Activated gamma-delta T cell treated with Interleukin-2 at 50 U/mL for 16 hours (primary cell): ENCODE results near the gene SEC23A.
"Not testable (repeated sequence)": the region's sequence is repeated elsewhere in the genome, so short reads cannot be mapped to it uniquely, and the experiment has no call there.

Experiments
- DNase-seq: peaks from one replicate; pipeline ENCODE4 v3.0.0-alpha.2; 2020

The SEC23A gene

DNA sequence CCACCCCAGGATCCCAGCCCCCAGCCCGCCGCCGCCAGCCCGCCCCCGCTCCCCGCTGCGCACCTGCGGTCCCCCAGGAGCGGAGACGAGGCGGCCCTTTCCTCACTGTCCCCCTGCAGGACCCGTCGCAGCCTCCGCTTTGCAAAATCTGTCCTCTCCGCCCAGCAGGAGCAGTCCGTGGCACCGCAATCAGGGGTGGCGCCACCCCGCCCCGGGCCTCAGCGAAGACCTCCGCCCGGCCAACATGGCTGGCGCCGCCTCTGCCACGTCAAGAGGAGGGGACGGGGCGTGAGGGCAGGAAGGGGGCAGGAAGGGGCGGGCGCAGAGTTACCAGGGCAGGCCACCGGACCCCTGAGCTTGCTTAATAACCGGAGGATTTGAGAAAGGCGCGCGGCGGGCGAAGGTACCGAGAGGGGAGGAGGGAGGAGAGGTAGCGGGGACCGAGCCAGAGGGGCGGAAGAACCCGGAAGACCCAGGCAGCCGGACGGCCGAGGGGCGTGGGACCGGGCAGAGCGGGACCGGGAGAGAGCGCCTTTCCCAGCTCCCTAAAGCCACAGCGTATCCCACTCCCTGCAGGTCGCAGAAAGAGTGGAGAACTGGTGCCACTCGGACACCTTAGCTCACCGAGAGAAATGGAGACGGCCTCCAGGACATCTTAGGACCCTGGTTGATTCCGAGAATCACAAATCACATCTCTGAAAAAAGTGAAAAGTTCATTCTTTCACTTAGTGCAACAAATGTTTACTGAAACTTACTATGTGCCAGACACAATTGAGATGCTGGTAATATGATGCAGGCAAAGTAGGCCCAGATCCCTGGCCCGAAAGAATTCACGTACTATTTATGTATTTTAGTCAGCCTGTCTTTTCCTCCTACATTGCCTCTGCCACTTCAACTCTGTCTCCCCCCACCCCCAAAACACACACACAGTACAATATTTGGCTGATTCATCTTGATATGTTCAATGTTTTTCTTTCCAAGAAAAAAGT lies at the start of gene SEC23A:
TSS of gene SEC23A (minus strand) at position 267 of the 989 bp plus-strand sequence. CDS start 7,117 bp downstream, outside the sequence.
- DNase-seq = peak; percentile 82

DNA sequence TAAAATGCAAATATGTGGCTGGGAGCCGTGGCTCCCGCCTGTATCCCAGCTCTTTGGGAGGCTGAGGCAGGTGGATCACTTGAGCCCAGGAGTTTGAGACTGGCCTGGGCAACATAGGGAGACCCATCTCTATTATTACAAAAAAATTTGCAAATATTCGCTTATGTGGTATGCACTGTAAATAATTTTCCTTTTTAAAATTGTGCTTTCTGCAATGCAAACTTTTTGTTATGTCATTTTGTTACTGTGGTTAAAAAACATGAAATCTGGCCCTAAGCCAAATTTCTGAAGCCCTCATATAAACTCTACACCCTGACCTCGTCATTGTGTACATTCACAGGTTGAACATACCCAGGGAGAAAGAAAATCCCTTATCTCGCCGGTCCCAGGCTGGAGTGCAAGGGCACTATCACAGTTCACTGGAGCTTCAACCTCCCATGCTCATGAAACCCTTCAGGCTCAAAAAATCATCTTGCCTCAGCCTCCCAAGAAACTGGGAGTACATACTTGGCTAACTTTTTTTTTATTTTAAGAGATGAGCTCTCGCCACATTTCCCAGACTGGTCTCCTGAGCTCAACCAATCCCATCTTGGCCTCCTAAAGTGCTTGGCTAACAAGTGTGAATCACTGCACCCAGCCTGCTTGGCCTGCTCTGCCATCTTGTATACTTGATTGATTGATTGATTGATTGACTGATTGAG lies 42.4 kb upstream of the SEC23A start:
- no peak for DNase-seq

DNA sequence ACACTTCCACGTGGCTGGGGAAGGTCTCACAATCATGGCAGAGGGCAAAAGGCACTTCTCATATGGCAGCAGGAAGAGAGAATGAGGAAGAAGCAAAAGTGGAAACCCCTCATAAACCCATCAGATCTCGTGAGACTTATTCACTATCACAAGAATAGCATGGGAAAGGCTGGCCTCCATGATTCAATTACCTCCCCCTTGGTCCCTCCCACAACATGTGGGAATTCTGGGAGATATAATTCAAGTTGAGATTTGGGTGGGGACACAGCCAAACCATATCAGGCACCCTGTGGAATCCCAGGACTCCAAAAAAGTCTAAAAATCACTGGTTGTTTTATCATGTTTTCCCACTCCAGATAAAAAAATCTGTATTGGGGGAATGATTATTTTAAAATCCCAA lies 40.2 kb upstream of the SEC23A start:
- DNase-seq = not testable (repeated sequence)

DNA sequence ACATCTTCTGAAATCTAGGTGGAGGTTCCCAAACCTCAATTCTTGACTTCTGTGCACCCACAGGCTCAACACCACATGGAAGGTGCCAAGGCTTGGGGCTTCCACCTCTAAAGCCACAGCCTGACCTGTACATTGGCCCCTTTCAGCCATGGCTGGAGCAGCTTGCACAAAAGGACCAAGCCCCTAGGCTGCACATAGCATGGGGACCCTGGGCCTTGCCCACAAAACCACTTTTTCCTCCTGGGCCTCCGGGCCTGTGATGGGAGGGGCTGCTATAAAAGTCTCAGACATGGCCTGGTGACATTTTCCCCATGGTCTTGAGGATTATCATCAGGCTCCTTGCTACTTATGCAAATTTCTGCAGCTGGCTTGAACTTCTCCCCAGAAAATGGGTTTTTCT lies 38.6 kb upstream of the SEC23A start:
- not testable (repeated sequence) for DNase-seq

DNA sequence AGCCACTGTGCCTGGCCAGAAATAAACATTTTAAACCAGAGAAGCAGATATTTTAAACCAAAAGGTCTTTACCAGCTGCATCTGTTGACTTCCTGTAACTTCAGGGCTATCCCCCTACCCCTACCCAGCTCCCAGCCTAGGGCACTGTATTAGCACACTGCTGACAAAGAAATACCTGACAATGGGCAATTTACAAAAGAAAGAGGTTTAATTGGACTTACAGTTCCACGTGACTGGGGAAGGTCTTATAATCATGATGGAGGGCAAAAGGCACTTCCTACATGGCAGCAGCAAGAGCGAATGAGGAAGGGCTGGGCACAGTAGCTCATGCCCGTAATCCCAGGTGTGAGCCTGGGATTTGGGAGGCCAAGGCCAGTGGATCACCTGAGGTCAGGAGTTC lies 37.1 kb upstream of the SEC23A start:
- no peak for DNase-seq

DNA sequence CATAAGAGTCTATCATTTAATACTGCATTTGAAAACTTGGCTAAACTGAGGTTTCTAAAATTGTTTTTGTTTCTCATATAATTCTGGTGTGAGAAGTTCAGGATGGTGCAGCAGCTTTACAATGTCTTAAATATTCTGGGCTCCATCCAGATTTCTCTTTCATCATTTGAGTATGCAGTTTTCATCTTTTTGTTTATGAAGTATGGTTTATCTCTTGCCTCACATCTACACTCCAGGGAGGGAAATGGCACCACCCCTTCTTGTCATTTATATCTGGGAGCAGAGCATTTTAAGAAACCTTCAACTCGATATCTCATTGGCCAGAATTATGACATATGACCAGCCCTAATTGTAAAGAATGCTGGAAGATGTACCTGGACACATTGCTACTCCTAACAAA lies 35.4 kb upstream of the SEC23A start:
- no peak for DNase-seq

DNA sequence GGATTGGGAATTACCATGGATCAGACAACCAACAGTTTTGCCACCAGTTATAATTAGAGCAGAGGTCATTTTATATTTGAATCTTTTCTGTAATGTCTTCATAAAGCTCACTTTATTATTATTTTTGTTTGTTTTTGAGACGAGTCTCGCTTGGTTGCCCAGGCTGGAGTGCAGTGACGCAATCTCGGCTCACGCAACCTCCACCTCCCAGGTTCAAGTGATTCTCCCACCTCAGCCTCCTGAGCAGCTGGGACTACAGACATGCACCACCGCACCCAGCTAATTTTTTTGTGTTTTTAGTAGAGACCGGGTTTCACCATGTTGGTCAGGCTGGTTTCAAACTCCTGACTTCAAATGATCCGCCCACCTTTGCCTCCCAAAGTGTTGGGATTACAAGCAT lies 34.8 kb upstream of the SEC23A start:
- not testable (repeated sequence) for DNase-seq

DNA sequence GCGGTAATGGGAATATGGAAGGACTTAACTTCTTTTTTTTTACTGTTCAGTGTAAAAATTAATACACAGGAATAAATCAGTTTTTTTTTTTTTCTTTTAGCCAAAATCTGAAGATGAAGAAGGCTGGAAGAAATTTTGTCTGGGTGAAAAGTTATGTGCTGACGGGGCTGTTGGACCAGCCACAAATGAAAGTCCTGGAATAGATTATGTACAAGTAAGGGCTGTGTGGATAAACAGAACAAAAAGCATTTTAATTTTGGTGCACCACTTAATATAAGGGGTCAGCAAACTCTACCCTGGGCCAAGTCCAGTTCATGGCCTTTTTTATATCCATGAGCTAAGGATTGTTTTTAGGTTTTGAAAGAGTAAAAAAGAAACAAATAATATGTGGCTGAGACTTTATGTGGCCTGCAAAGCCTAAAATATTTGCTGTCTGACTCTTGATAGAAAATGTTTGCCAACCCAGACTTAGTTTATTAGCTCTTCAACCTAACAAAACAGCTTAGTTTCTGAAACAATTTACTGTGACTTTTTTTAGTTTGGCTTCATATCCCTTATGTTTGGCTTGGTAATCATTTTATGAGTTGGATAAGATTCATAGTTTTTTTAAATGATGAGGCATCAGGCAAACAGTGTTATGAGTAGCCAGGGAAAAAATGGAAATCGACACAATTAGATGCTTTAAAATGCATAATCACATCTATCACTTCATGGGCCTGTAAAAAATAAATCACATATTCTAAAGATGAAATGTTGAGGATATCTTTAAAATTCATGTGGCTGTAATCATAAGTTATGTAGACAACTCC lies 19.5 kb upstream of the SEC23A start:
- no peak for DNase-seq

DNA sequence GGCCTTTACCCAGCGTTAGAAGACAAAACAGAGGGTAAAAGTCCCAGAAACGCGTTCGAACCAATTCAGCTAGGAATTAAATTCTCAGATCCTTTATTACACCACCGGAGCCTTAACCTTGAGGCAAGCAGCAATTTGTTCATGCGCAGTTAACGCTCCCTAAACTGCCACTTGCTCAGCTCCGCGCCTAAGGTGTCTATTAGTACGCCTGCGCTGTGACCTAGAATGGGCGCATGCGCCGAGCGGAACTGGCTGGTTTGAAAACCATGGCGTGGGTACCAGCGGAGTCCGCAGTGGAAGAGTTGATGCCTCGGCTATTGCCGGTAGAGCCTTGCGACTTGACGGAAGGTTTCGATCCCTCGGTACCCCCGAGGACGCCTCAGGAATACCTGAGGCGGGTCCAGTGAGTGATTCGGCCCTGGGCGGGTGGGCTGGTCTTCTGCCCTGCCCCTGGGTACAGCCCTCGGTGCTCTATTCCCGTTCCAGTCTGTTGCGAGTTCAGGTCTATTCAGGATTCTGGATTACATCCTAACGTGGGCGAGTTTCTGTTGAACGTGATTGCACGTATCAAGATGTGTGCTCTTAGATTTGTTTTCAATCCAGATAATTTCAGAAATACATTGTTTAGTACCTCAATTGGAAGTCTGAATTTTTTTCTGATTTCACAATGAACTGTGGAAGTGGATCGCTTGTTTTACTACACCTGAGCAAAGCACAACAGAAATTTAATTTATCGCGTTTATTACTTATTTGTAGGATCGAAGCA lies 11.2 kb upstream of the SEC23A start, which contains the start of gene GEMIN2:
TSS of gene GEMIN2 (plus strand) at position 251 of the 766 bp plus-strand sequence. CDS start at position 267, 16 bp downstream.
- DNase-seq = peak; percentile 92

DNA sequence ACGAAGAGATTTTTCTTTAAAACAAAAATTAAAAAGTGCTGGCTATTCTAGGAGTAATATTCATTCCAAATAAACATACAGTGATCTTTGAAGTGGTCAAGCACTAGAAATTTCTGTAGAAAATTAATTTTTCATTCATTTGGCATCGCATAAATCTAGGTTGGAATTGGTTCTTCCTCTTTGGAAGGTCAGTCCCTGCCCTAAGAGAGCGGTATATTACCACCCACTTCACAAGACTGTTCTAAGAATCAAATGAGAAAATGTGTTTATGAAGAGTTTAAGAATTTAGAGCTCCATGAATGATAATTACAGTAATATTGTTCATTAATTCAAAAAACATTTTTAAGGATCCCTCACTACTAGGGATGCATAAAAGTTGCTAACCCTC lies 10.6 kb upstream of the SEC23A start:
- DNase-seq = no peak

DNA sequence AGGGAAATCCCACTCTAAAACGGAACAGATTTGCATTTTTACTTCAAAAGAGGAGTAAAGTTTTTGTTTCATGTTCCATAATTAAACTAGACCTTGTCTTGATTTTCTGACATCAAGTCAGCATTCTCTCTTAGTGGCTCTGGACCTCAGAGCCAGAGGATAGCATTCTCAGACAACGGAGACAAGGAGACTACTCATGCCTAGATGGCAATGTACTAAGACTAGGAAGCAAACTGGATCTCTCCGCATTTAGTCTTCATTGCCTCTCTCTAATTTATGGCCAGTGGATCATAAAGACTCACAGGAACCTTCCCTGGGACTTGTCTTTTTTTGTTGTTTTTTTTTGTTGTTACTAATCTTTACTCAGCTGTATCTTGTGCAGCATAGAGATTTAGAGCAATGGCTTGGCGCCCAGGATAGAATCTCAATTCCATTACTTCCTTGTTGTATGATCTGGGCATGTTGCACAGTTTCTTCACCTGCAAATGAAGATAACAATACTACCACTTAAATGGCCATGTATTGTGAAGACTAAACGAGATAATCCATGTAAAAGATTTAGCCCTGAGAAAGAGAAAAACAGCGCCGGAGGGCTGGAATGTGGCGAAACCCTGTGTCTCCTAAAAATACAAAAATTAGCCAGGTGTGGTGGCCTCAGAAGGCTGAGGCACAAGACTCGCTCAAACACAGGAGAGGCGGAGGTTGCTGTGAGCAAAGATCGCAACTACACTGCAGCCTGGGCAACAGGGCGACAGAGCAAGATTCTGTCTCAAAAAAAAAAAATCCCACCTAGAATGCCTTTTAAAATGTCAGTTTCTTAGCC lies 7.1 kb upstream of the SEC23A start:
- no peak for DNase-seq

DNA sequence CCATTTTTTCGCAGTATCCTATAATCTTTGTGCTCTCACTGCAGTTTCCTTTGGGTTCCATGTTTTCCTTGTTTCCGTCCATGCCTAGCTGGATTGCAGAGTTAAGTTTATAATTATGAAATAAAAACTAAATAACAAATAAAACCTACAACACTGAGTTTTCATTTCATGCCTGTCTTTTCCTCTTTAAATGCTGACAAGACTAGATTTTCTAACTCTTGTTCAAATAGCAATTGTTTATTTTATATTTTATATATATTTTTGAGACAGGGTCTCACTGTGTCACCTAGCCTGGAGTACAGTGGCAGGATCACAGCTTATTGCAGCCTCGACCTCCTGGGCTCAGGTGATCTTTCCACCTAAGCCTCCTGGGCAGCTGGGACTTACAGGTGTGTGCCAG lies 5.8 kb upstream of the SEC23A start:
- DNase-seq = no peak

DNA sequence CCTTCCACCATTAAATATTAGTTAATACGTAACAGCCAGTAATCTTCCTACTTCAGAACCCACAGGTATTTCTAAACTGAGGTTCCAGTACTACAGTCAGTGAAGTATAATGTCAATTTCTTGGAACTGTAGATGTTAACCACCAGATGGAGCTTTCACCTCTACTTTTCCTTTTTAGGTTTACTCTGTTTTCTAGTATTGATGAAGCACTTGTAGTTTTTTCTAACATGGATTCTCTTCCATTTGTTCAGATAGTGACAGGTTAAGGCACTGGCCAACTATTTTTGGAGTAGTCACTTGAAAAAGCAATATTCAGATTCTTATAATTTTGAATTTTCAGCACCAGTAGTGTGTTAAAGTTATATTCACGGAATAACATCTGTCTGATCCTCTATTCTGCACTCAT lies 4.6 kb upstream of the SEC23A start:
- no peak for DNase-seq

DNA sequence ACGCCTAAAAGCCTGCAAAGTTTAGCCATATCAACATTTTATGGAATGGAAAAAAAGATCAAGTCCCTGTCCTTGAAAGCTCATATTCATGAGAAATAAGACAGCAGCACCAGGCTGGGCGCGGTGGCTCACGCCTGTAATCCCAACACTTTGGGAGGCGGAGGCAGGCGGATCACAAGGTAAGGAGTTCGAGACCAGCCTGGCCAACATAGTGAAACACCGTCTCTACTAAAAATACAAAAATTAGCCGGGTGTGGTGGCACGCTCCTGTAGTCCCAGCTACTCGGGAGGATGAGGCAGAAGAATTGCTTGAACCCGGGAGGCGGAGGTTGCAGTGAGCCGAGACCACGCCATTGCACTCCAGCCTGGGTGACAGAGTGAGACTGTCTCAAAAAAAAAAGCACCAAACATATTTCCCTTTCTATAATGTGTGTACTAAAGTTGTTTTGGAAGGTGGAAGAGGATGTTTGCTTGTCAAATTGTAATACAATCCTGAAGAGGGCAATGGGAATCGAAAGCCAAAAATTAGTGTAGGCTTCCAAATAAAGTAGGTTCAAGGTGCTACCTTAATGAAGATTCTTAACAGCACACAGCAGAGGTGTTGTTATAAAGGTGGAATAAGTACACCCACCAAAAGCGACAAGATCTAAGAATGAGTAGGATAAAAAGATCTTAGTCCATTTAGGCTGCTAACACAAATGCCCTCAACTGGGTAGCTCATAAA lies 1.2 kb upstream of the SEC23A start:
- not testable (repeated sequence) for DNase-seq

DNA sequence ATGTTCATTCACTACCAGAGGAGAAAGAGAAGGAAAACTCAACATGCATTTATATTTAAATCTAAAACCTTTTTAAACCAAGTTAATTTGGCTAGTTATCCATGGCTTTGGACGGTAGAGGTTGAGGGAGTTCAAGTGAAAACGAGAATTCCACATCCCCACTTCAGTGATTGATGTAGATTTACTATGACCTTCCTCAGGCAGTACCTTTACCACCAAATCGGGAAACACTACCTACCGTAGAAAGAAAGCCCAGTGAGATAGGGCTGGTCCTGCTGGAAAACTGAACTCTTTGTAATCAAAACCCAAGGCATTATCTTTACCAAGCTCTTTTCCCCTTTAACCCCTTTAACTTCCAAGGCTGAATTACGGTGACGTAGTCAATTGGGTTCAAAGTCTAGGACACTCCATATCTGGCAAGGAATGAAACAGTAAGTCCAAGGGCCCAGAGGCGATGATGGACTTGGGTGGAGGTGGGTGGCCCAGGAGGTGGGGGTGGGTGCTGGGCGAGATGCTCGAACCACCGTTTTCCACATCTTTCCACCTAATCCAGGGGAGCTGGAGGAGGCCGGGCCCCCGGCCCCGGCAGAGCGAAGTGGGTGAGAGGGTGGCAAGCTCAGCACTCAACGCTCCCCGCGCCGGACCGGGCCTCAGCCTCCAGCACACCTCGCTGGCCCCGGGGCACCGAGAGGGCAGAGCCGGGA lies 618 bp downstream of the SEC23A start:
- no peak for DNase-seq

DNA sequence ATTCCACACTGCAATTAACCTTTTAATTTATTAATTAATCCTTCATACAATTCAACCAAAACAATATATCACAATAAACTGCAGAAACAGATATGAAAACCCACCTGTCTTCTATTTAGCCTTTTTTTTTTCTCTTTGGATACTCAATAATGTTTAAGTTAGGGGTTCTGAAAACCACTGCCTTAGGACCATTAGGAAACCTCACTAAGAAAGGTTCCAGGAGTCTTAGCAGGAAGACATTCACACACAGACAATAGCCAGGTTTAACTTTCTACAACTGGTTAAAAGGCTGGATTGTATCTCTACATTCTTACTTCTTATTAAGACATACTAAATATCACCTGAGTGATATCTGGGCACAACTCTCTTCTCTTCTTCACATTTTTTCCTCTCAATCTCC lies 3.3 kb downstream of the SEC23A start:
- DNase-seq = no peak

DNA sequence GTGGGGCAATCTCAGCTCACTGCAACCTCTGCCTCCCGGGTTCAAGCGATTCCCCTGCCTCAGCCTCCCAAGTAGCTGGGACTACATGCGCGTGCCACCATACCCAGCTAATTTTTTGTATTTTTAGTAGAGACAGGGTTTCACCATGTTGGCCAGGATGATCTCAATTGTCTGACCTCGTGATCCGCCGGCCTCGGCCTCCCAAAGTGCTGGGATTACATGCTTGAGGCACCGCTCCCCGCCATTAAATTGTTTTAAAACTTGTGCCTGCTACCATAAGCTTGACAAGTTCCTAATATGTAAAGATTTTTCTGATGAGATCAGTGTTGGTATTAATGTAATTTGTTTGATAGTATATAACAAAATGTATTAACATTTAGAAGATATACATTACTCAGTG lies 3.8 kb downstream of the SEC23A start:
- DNase-seq = not testable (repeated sequence)

DNA sequence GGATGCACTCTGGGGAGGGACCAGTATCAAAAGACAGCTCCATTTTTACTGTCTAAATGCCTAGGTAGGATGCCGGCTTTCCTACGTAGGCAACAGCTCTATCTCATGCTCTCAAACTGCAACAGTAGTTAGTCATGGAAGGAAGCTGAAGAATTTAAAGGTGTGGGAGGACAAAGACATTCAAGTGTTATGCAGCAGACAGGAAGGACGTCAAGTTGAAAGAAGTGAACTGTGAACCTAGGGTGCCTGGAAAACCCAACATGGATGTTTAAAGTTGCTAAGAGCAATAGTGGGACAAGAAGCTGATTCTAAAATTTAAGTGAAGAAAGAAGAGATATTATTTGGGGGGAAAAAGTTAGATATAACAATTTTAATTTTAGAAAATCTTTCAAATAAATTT lies 5.9 kb downstream of the SEC23A start:
- no peak for DNase-seq

DNA sequence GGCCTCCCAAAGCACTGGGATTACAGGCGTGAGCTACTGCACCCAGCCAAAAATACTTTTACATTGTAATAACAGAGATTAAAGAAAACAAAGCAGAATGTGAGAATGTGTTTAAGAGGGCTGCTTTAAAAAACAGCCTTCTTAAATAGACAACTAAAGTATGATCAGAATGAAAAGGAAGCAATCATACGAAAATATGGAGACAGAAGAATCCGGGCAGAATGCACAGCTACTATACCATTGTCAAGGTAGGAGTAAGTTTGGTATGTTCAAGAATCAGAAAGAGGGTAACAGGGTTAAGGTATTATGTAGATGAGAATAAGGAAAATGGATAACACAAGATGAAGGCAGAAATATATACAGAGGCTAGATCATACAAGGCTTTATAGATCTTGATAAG lies 8.5 kb downstream of the SEC23A start:
- DNase-seq = no peak

DNA sequence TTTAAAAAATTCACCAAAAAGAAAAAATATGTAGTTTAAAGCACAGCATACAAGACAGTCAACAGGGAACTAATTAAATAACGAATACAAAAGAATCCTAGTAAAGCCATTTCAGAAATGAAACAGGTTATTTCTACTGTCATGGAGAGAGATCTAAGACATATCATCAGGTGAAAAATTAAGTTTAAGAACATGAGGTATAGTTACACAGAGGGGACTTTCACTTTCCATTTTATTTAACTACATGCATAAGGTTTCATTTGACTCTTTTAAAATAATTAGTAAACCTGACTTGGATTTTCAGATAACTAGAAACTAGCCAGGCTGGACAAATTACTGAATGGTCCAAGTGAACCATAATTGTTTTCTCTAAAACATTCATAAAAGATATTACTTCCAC lies 11.3 kb downstream of the SEC23A start:
- DNase-seq = no peak
